Panc1 (cell line): ENCODE results near the gene CCDC57. TPM values are rescaled to one million over a fixed set of nuclear protein-coding genes. Genes with fewer than 3 reads are reported as not detected.

Source experiments
- ATAC-seq: fragments of 200-7000 bp; cut with Tn5 transposase; 2 replicates; pipeline ENCODE4 v1.9.1; 2020; ENCODE audit warnings: mild to moderate bottlenecking, moderate library complexity
- BruUV-seq: library from RNA; stranded (reverse); fragments of 400-500 nt; replicated peaks from 2 replicates; lab custom pipeline; 2021; lab: Mats Ljungman, UMichigan
- CTCF ChIA-PET: fragments of 300-600 bp; sonication (Branson Sonifier 250); formaldehyde crosslinking; loops from one replicate; lab custom pipeline; 2022; ENCODE audit warnings: antibody characterized with exemption; lab: Charles Lee
- POLR2A ChIA-PET: fragments of 300-600 bp; sonication (Branson Sonifier 250); formaldehyde crosslinking; loops from one replicate; lab custom pipeline; 2022; ENCODE audit warnings: antibody characterized with exemption; lab: Charles Lee
- DNase-seq: peaks from one replicate; pipeline ENCODE4 v3.0.0-alpha.2; 2010; ENCODE audit warnings: low read depth, low spot score
- H3K27ac ChIP-seq: 2 replicates; pipeline ENCODE4 v1.5.1; 2011; ENCODE audit warnings: mild to moderate bottlenecking, low read length, inconsistent platforms
- H3K27me3 ChIP-seq: fragments of 200-500 bp; sonication (Bioruptor generic); 2 replicates; pipeline ENCODE4 v1.6.0; 2014; ENCODE audit warnings: low read length, inconsistent platforms; ENCODE audit not compliant: control insufficient read depth, insufficient read depth
- H3K36me3 ChIP-seq: fragments of 200-500 bp; sonication (Bioruptor generic); 2 replicates; pipeline ENCODE4 v1.5.1; 2014; ENCODE audit warnings: inconsistent platforms, mild to moderate bottlenecking, low read length, moderate library complexity; ENCODE audit not compliant: control insufficient read depth, insufficient read depth
- H3K4me1 ChIP-seq: 2 replicates; pipeline ENCODE4 v1.5.1; 2011; ENCODE audit warnings: inconsistent platforms, mild to moderate bottlenecking, low read length, moderate library complexity; ENCODE audit not compliant: control insufficient read depth, insufficient read depth
- H3K4me3 ChIP-seq, 2 experiments: 2 replicates each; pipeline ENCODE4 v1.5.1; 2011 to 2012; ENCODE audit warnings: low read depth in 2 of 2, low read length in 2 of 2, mild to moderate bottlenecking in 2 of 2, inconsistent platforms in 1 of 2, moderate library complexity in 1 of 2
- H3K9me3 ChIP-seq: fragments of 200-500 bp; sonication (Bioruptor generic); 2 replicates; pipeline ENCODE4 v1.5.1; 2014; ENCODE audit warnings: low read depth, mild to moderate bottlenecking, inconsistent platforms, low read length, moderate library complexity; ENCODE audit not compliant: control insufficient read depth, insufficient read depth
- POLR2AphosphoS5 ChIP-seq: IDR thresholded peaks from 2 replicates; pipeline ENCODE4 v1.6.1; 2012; ENCODE audit warnings: mild to moderate bottlenecking, low read depth, low read length, moderate library complexity
- REST ChIP-seq, 2 experiments: IDR thresholded peaks; 2 replicates each; pipeline ENCODE4 v1.6.1; 2011 to 2012; ENCODE audit warnings: low read depth in 2 of 2, control low read depth in 1 of 2, low read length in 1 of 2, mild to moderate bottlenecking in 1 of 2, moderate library complexity in 1 of 2; ENCODE audit not compliant: insufficient read depth in 1 of 2
- SIN3A ChIP-seq: IDR thresholded peaks from 2 replicates; pipeline ENCODE4 v1.6.1; 2012; ENCODE audit warnings: low read depth, mild to moderate bottlenecking, low read length, moderate library complexity, borderline replicate concordance; ENCODE audit not compliant: insufficient read depth
- TCF7L2 ChIP-seq: IDR thresholded peaks from 2 replicates; pipeline ENCODE4 v1.6.1; 2011; ENCODE audit warnings: mild to moderate bottlenecking, low read depth, low read length, inconsistent platforms
- in situ Hi-C: cut with HindIII; loops from 2 replicates; pipeline ENCODE4 v1.10.0; 2016; ENCODE audit warnings: low sequenced_read_pairs, low pct_unique_long_range_greater_than_20kb
- intact Hi-C: fragments of 100-400 bp; cut with micrococcal nuclease; formaldehyde crosslinking; loops from one replicate; pipeline ENCODE4 v1.10.0; 2022; ENCODE audit not compliant: unreplicated experiment
- total RNA-seq: library from RNA; stranded (reverse); gene quantifications from one replicate; pipeline ENCODE4 v1.2.1, GENCODE V29; 2021; ENCODE audit not compliant: unreplicated experiment
- TF ChIP-seq, protein P1 (sequence below): fragments of 450-650 bp; IDR thresholded peaks from 2 replicates; pipeline ENCODE4 v1.5.1; 2017; ENCODE audit warnings: mild to moderate bottlenecking

Gene CCDC57
- total RNA-seq, 1 experiment from 2014 or later = 63.6 TPM

DNA sequence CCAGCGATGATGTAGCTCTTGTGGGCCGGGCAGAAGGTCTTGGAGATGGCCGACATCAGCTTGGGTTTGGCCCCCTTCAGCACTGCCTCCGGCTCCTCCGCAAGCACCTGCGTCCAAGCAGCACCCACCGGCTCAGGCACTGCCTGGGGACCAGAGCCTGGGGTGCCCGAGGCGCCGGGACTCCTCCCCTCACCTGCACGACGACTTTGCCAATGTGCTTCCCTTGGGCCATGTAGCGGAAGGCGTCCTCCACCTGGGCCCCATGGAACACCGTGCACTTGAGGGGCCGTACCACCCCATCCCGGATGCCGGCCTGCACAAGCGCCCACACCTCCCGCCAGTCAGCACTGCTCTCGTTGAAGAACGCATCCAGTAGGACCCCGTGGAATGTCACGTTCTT lies 129.6 kb downstream of the CCDC57 start:
- no peak for TF ChIP-seq TCF7L2
- TF ChIP-seq, protein P1, sequence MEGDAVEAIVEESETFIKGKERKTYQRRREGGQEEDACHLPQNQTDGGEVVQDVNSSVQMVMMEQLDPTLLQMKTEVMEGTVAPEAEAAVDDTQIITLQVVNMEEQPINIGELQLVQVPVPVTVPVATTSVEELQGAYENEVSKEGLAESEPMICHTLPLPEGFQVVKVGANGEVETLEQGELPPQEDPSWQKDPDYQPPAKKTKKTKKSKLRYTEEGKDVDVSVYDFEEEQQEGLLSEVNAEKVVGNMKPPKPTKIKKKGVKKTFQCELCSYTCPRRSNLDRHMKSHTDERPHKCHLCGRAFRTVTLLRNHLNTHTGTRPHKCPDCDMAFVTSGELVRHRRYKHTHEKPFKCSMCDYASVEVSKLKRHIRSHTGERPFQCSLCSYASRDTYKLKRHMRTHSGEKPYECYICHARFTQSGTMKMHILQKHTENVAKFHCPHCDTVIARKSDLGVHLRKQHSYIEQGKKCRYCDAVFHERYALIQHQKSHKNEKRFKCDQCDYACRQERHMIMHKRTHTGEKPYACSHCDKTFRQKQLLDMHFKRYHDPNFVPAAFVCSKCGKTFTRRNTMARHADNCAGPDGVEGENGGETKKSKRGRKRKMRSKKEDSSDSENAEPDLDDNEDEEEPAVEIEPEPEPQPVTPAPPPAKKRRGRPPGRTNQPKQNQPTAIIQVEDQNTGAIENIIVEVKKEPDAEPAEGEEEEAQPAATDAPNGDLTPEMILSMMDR = no peak
- no peak for TF ChIP-seq POLR2AphosphoS5
- no peak for TF ChIP-seq SIN3A
- no peak for TF ChIP-seq REST (IDR thresholded peaks at IDR 0.05; ENCODE audit: insufficient read depth in 1 of 2, low read depth in 2 of 2, low read length in 1 of 2)
- in situ Hi-C loops = no loop called here
- no peak for DNase-seq
- no peaks in the 10 kb centered on the region for H3K27me3 ChIP-seq
- CTCF ChIA-PET = no interaction called here
- no peak overlapping the region for H3K4me3 ChIP-seq
- no peaks in the 10 kb centered on the region for H3K9me3 ChIP-seq
- intact Hi-C loops = no loop called here
- TSS peak; percentile 73 for BruUV-seq
- peaks cover 13% of the 10 kb centered on the region for H3K4me1 ChIP-seq
- POLR2A ChIA-PET = no interaction called here
- no peak overlapping the region for H3K27ac ChIP-seq
- no peak for ATAC-seq
- H3K36me3 ChIP-seq = peaks cover 12% of the 10 kb centered on the region

DNA sequence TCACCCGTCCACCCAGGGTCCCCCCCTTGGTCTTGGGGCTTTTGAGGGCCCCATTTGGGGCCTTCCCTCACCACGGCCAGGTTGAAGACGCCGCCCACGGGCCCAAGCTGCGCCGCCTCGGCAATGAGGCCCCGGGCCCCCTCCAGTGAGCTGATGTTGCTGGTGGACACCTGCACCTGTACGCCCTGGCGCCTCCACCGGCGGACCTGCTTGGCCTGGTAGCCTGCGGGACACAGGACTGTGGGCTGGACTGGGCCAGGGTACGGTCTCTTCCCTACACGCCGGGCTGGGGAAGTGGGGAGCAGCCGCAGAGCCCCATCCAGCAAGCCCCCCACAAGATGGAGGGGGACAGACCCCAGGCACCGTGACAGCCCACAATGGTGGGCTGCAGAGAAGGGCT lies 130.2 kb downstream of the CCDC57 start:
- in situ Hi-C loops = no loop called here
- TF ChIP-seq TCF7L2 = no peak
- TF ChIP-seq REST (IDR thresholded peaks at IDR 0.05; ENCODE audit: insufficient read depth in 1 of 2, low read depth in 2 of 2, low read length in 1 of 2) = no peak
- TF ChIP-seq SIN3A = no peak
- TF ChIP-seq, protein P1 = no peak
- TF ChIP-seq POLR2AphosphoS5 = no peak
- H3K4me3 ChIP-seq = no peak overlapping the region
- ChIA-PET POLR2A (no interaction called here), CTCF (no interaction called here)
- H3K4me1 ChIP-seq = peaks cover 16% of the 10 kb centered on the region
- H3K36me3 ChIP-seq = peaks cover 12% of the 10 kb centered on the region
- DNase-seq (no peak), ATAC-seq (no peak)
- intact Hi-C loops = no loop called here
- no TSS peak for BruUV-seq
- H3K27me3 ChIP-seq = no peaks in the 10 kb centered on the region
- no peak overlapping the region for H3K27ac ChIP-seq
- H3K9me3 ChIP-seq = no peaks in the 10 kb centered on the region
